ENCODE measurements around the gene SLC39A6. TPM values are rescaled to one million over a fixed set of nuclear protein-coding genes. Genes with fewer than 3 reads are reported as not detected.

The SLC39A6 gene
- total and polyA plus RNA-seq, 2 experiments from 2014 or later: 20.8 to 47.3 TPM

DNA sequence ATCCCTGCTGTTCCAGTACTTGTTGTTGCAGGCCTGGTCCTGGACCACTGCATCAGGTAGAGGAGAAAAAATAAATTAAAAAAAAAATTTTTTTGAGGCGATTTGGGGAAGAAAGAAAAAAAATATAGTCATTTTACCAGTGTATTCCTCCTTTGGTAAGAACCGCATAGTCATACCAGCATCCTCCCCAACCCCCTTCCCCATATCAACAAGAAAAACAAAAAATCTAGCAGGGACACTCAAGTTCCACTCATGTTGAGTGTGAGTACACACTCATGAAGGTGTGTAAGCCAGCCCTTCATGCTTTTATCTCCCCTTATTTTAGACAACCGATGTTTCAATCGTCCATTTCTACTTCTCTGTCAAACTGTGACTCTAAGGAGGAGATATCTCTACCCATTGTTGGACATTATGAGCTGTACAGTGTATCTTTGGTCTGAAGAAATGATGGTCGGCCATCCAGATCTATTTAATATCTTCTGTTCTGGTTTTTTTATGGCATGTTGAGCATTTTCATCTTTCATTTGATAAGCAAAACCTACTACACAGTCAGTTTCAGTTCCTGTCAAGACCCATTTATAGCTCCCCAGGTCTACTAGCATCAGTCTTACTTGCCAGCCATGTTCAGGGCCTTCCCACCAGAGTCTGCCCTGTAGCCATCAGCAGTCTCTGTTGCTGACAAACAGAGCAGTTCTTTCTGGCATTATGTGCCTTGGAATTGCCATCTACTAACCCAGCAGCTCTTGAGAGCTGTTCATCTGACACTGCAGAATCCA is 20.6 kb upstream of the SLC39A6 start:
- H3K4me3 ChIP-seq: no peak overlapping the region
- H3K27me3 Mint-ChIP-seq (ENCODE audit: insufficient read depth, low read depth, poor library complexity): peaks cover 4% of the 10 kb centered on the region
- no peak overlapping the region for H3K27ac ChIP-seq (ENCODE audit: low read depth)
- no peak for ATAC-seq
- peak overlapping the region; percentile 75 for H3K27ac Mint-ChIP-seq
- no peaks in the 10 kb centered on the region for H3K27me3 ChIP-seq (ENCODE audit: insufficient read depth)
- H4K20me1 ChIP-seq (replicated peaks; ENCODE audit: insufficient read depth): peaks cover 20% of the 10 kb centered on the region
- no peaks in the 10 kb centered on the region for H3K79me2 ChIP-seq (replicated peaks; ENCODE audit: insufficient read depth)
- no peaks in the 10 kb centered on the region for H3K9me3 Mint-ChIP-seq
- H2AFZ ChIP-seq: no peak overlapping the region
- H3F3A ChIP-seq (replicated peaks; ENCODE audit: low read depth): no peaks in the 10 kb centered on the region
- TF ChIP-seq, protein P1, sequence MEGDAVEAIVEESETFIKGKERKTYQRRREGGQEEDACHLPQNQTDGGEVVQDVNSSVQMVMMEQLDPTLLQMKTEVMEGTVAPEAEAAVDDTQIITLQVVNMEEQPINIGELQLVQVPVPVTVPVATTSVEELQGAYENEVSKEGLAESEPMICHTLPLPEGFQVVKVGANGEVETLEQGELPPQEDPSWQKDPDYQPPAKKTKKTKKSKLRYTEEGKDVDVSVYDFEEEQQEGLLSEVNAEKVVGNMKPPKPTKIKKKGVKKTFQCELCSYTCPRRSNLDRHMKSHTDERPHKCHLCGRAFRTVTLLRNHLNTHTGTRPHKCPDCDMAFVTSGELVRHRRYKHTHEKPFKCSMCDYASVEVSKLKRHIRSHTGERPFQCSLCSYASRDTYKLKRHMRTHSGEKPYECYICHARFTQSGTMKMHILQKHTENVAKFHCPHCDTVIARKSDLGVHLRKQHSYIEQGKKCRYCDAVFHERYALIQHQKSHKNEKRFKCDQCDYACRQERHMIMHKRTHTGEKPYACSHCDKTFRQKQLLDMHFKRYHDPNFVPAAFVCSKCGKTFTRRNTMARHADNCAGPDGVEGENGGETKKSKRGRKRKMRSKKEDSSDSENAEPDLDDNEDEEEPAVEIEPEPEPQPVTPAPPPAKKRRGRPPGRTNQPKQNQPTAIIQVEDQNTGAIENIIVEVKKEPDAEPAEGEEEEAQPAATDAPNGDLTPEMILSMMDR (conservative IDR thresholded peaks at IDR 0.05; ENCODE audit: low read depth in 2 of 2): no peak
- no peak for TF ChIP-seq ZNF331 (CRISPR knock-in tag; IDR thresholded peaks at IDR 0.05; ENCODE audit: low read depth)
- no peak for TF ChIP-seq NANOG (IDR thresholded peaks at IDR 0.05; ENCODE audit: borderline replicate concordance)
- TF ChIP-seq, protein P2, sequence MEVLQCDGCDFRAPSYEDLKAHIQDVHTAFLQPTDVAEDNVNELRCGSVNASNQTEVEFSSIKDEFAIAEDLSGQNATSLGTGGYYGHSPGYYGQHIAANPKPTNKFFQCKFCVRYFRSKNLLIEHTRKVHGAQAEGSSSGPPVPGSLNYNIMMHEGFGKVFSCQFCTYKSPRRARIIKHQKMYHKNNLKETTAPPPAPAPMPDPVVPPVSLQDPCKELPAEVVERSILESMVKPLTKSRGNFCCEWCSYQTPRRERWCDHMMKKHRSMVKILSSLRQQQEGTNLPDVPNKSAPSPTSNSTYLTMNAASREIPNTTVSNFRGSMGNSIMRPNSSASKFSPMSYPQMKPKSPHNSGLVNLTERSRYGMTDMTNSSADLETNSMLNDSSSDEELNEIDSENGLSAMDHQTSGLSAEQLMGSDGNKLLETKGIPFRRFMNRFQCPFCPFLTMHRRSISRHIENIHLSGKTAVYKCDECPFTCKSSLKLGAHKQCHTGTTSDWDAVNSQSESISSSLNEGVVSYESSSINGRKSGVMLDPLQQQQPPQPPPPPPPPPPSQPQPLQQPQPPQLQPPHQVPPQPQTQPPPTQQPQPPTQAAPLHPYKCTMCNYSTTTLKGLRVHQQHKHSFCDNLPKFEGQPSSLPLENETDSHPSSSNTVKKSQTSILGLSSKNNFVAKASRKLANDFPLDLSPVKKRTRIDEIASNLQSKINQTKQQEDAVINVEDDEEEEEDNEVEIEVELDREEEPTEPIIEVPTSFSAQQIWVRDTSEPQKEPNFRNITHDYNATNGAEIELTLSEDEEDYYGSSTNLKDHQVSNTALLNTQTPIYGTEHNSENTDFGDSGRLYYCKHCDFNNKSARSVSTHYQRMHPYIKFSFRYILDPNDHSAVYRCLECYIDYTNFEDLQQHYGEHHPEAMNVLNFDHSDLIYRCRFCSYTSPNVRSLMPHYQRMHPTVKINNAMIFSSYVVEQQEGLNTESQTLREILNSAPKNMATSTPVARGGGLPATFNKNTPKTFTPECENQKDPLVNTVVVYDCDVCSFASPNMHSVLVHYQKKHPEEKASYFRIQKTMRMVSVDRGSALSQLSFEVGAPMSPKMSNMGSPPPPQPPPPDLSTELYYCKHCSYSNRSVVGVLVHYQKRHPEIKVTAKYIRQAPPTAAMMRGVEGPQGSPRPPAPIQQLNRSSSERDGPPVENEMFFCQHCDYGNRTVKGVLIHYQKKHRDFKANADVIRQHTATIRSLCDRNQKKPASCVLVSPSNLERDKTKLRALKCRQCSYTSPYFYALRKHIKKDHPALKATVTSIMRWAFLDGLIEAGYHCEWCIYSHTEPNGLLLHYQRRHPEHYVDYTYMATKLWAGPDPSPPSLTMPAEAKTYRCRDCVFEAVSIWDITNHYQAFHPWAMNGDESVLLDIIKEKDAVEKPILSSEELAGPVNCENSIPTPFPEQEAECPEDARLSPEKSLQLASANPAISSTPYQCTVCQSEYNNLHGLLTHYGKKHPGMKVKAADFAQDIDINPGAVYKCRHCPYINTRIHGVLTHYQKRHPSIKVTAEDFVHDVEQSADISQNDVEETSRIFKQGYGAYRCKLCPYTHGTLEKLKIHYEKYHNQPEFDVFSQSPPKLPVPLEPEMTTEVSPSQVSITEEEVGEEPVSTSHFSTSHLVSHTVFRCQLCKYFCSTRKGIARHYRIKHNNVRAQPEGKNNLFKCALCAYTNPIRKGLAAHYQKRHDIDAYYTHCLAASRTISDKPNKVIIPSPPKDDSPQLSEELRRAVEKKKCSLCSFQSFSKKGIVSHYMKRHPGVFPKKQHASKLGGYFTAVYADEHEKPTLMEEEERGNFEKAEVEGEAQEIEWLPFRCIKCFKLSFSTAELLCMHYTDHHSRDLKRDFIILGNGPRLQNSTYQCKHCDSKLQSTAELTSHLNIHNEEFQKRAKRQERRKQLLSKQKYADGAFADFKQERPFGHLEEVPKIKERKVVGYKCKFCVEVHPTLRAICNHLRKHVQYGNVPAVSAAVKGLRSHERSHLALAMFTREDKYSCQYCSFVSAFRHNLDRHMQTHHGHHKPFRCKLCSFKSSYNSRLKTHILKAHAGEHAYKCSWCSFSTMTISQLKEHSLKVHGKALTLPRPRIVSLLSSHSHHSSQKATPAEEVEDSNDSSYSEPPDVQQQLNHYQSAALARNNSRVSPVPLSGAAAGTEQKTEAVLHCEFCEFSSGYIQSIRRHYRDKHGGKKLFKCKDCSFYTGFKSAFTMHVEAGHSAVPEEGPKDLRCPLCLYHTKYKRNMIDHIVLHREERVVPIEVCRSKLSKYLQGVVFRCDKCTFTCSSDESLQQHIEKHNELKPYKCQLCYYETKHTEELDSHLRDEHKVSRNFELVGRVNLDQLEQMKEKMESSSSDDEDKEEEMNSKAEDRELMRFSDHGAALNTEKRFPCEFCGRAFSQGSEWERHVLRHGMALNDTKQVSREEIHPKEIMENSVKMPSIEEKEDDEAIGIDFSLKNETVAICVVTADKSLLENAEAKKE (CRISPR knock-in tag; IDR thresholded peaks at IDR 0.05): no peak
- no peak for TF ChIP-seq CREB1 (CRISPR knock-in tag; IDR thresholded peaks at IDR 0.05; ENCODE audit: low read depth)
- TF ChIP-seq STAT1 (IDR thresholded peaks at IDR 0.05; ENCODE audit: unreplicated experiment): no peak
- TF ChIP-seq EZH2 (IDR thresholded peaks at IDR 0.05; ENCODE audit: low read depth, unreplicated experiment): no peak
- TF ChIP-seq REST (IDR thresholded peaks at IDR 0.05; ENCODE audit: unreplicated experiment): no peak
- TF ChIP-seq ZNF114 (CRISPR knock-in tag; IDR thresholded peaks at IDR 0.05): no peak
- no peak for TF ChIP-seq ETS1 (IDR thresholded peaks at IDR 0.05)
- TF ChIP-seq JUNB (IDR thresholded peaks at IDR 0.05; ENCODE audit: unreplicated experiment): no peak
- no peak for TF ChIP-seq POLR2AphosphoS5 (IDR thresholded peaks at IDR 0.05; ENCODE audit: low read depth)
- no peak for TF ChIP-seq EZH2phosphoT487 (IDR thresholded peaks at IDR 0.05; ENCODE audit: unreplicated experiment)
- H3K9me2 ChIP-seq (ENCODE audit: insufficient read depth): no peaks in the 10 kb centered on the region
- H3K4me1 Mint-ChIP-seq: no peaks in the 10 kb centered on the region
- peaks cover 85% of the 10 kb centered on the region for H3K36me3 Mint-ChIP-seq (ENCODE audit: low read depth)
- no peaks in the 10 kb centered on the region for H3K4me1 ChIP-seq (ENCODE audit: insufficient read depth)
- no peak overlapping the region for H3K4me2 ChIP-seq
- DNase-seq (ENCODE audit: low spot score): no peak
- H3K36me3 ChIP-seq (ENCODE audit: insufficient read depth): peaks cover 67% of the 10 kb centered on the region
- no peak overlapping the region for H3K4me3 Mint-ChIP-seq

All from GM23338 (cell line).